GM21367 (cell line): ENCODE measurements around the gene CDC16.
"Not testable (repeated sequence)": the region's sequence is repeated elsewhere in the genome, so short reads cannot be mapped to it uniquely, and the experiment has no call there.

Experiments used
- ATAC-seq: cut with Tn5 transposase; IDR thresholded peaks from one replicate; pipeline ENCODE4 v1.9.1; 2021; ENCODE audit not compliant: unreplicated experiment

CDC16 gene

DNA sequence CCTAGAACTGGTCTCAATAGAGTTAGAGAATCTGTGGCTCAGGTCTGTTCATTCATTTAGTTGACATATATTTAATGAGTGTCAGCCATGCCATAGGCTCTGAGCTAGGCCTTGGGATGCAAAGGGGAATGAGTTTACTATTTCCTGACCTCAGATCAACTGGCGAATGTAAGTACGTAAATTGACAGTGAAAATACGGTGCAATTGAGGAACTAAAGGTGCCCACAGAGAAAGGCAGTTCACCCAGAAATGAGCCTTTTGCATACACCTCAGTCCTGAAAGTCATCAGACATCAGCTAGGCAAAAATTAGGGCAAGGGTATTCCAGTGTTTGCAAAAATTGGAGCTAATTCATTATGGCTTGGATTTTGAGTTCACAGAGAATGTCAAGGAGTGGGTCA lies 26.1 kb downstream of the CDC16 start:
- no peak for ATAC-seq

DNA sequence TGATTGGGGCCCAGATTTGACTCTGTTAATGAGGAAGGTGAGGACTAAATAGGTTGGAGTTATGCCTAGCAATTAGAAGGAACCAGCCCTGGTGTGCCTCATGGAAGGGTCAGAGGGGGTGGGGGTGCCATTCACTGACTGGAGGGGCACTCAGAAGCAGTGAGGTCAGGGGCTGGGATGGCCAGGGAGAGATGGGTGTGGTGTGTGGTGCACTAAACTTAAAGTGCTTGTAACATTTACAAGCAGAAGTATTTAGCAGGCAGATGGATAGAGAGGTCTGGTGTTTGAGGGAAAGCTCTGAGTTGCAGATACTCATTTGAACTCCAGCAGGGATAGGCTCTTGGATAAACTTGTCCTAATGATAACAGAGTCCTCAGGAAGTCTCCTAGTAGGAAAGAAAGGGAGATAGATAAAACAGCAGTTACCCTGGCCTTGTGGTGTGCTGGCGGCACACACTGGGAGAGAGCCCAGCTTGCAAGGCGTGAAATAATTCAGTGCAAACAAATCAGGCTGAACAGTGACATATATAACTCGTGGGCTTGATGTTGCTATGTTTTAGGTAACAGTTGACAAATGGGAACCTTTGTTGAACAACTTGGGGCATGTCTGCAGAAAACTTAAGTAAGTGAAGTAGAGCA lies 26.8 kb downstream of the CDC16 start:
- no peak for ATAC-seq

DNA sequence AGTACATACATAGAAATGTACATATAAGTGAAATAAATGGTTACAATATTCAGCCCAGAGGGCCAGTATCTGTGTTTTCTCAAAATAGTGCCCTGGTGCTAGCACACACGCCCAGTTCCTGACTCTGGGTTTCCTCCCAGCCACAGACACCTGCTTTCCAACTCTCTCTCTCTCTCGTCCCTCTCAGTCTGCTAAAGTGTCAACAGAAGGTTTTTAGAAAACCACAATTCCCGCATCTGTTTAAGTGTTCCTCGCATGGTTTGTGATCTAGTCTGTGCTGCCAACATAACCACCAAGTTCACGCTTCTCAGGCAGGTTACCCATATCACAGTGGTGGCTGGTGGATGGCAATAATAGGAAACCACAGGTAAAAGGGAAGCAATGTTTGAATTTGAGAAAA lies 28.9 kb downstream of the CDC16 start:
- no peak for ATAC-seq

DNA sequence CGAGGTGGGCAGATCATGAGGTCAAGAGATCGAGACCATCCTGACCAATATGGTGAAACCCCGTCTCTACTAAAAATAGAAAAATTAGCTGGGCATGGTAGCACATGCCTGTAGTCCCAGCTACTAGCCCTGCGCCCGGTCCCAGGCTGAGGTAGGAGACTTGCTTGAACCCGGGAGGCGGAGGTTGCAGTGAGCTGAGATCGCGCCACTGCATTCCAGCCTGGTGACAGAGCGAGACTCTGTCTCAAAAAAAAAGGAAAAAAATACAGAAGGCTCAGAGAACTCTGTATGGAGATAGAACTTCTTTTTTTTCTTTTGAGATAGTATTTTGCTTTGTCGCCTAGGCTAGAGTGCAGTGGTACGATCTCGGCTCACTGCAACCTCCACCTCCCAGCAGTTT lies 29.6 kb downstream of the CDC16 start:
- ATAC-seq: not testable (repeated sequence)

DNA sequence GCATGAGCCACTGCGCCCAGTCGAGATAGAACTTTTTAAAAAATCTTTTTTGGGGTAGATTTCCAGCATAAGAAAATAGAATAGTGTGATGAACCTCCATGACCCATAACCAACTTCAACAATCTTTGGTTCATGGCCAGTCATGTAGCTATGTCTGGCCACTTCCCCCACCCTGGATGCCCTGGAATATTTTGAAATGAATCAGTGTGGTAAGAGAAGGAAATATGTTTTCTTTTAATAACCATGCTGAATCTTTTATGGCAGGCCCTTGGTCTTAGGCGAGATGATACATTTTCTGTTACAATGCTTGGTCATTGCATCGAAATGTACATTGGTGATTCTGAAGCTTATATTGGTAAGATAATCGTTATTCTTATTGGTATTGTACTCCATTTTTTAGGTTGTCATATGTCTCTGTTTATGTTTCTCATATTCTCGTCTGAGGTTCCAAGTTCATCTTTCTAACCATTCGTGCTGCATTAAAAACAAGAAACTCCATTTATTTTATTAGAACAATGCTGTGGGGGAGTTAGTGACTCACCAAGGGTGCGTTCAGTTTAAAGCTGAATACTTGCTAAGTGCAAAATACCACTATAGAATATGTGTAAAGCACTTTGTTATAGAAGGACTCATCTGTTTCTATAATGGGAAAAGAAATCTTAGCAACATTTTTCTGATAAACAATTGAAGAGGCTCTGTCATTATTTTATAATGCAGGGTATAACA lies 30.4 kb downstream of the CDC16 start:
- ATAC-seq: no peak

DNA sequence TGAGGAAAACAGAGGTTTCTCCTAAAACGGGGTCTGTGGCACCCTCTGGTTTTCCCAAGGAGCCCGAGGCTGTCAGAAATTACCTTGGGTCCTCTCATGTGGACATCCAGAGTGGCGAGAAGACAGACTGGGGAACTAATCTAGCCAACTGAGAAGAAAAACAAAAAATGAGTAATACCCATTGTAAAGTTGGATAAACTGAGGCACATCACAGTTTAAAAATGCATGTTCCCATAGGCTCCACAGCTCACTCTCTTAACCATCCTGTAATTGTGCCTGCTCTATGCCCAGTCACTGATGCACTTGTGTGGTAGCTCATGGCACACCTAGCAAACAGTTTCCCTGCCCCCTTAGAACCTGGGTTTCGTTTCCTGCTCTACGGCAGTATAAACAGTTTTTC lies 31.5 kb downstream of the CDC16 start:
- no peak for ATAC-seq

DNA sequence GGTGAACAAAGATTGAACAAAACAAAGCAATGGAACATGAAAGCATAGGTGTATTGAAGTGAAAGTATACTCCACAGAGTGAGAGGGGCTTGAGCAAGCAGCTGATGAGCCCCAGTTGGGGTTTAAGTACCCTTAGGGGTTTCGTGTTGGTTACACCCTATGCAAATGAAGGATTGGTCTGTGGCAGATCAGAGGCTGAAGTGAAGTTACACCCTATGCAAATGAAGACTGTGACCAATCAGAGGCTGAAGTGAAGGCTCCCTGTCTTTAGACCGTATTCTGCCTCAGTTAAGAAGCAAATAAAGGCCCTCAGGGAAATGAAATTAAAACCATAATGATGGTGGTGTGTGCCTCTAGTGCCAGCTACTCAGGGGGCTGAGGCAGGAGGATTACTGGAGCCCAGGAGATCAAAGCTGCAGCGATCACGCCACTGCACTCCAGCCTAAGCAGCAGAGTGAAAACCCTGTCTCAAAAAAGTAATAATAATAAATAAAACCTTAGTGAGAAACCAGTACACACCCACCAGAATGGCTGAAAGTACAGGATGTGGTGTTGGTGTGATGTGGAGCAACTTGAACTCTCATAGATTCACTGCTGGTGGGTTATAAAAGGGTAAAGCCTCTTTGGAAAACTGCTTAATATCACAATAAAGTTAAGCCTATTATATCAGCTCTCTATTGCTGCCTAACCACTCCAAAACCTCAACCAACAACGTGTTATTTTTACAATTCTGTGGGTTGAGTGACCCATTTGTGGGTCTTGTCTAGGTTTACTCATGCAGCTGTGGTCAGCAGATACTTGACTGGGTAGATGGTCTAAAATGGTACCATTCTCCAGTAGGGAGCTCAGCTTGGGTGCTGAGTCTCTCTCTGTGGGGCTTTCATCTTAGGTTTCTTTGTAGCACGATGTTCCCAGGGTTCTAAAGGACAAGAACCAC lies 33.9 kb downstream of the CDC16 start:
- no peak for ATAC-seq

DNA sequence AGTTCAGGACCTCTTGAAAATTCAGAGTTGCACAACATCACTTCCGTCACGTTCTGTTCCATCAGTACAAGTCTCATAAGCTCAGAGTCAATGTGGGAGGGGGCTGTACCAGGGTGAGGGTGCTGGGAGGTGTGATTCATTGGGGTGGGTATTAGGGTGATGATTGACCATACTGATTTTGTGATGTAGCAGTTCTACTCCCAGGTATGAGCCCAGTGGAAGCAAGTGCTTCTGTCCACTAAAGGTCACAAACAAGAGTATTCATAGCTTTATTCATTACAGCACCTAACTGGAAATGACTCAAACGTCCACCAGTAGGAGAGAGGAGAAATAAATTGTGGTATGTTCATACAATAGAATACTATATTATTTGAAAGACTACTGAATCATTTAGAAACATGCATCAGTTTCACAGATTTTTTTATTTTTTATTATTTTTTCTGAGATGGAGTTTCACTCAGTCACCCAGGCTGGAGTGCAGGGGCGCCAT lies 34.6 kb downstream of the CDC16 start:
- ATAC-seq: no peak

DNA sequence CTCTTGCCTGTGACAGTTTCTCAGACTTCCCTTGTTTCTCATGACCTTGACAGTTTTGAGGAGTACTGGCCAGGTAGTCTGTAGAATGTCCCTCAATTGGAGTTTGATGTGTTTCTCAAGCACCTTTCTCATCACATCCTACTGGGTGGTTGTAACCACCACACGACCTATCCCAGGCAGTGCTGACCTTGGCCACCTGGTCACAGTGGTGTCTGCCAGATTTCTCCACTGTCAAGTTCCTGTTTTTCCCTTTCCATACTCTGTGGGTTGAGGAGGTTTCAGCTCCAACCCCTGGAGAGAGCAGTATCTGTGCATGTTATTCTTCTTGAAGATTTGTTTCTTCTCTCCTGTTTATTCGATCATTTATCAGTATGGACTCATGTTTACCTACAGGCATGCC lies 38.3 kb downstream of the CDC16 start:
- no peak for ATAC-seq

DNA sequence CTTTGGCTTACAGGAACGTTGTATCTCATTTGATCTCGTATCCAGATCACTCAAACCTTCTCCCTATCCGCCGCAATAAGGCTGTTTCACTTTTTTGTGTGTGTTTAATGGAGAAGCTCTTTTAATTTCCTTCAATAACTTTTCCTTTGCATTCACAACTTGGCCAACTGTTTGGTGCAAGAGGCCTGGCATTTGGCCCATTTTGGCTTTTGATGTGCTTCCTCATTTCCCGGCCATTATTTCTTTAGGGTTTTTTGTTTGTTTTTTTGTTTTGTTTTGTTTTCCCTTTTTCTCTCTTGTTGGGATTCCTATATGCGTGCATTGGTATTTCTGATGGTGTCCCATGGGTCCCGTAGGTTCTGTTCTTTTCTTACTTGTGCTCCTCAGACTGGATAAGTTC lies 40.6 kb downstream of the CDC16 start:
- no peak for ATAC-seq

DNA sequence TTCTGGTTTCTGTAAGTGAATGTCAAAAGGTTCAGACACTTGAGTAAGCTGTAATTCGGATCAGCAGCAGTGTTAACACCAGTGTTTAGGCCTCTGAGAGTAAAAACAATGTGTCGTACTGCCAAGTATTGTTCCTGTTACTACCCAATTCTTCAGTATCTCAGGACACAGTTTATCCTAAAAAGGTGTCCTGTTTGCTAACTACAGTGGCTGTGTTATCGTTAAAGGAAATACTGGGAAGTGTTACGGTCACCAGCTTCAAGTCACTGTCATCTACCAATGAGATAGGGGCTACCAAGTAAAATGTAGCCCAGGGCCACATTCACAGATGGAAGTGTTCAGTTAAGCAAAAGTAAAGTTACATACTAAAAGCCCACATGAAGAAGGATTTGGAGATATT lies 44.4 kb downstream of the CDC16 start:
- no peak for ATAC-seq

DNA sequence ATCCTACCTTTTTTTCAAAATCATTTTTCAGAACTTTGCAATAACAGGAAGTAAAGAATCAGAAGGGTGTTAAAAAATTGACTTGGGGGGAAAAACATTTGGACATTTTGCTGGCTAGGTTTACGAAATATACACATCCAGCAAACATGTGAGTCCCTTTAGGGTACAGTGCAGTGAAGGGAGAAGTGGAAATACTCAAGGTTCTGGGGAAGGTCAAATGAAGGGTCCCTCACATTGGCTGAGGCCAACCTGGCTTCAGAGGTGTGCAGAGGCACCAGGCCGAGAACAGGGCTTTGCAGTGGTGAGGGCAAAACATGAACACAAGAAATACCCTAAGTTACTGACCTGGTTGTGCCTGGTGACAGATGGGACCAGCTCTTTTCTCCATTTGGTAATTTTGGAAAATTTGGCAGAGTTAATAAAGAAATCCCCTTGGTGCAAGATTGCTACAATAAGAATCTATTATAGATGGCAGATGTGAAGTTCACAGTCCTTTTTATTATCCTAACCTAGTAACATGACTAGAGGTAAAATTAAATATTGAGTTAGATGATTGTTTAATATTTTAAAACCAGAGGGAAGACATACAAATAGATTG lies 45.2 kb downstream of the CDC16 start:
- ATAC-seq: no peak

DNA sequence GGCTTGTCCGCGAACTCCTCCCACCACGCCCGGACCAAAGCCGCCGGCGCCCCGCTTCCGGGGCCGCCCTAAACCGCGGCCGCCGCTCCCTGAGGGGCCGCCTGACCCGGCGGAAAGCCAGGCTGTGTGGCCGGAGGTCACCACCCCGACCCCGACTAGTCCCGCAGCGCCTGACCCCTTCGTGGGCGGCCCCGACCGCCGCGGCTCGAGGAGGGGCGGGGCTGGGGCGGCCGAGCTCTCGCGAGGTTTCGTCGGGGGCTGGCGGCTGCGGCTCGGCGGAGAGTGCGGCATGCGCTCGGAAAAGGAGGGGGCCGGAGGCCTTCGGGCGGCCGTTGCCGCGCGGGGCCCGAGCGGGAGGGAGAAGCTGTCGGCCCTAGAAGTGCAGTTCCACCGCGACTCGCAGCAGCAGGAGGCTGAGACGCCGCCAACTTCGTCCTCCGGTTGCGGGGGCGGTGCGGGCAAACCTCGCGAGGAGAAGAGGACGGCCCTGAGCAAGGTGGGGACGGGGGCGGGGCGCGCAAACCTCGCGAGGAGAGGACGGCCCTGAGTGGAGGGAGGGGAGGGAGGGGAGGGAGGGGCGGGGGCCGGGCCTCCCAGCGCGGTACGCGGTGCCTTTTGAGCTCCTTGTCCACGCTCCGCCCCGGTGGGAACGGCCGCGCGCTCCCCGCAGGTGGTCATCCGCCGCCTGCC lies 46.8 kb downstream of the CDC16 start, which contains the start of gene UPF3A:
Gene UPF3A, plus strand, starts transcription at position 251 of the 690 bp plus-strand sequence. Its CDS starts 39 bp downstream, at position 290.
- ATAC-seq: peak; percentile 48

DNA sequence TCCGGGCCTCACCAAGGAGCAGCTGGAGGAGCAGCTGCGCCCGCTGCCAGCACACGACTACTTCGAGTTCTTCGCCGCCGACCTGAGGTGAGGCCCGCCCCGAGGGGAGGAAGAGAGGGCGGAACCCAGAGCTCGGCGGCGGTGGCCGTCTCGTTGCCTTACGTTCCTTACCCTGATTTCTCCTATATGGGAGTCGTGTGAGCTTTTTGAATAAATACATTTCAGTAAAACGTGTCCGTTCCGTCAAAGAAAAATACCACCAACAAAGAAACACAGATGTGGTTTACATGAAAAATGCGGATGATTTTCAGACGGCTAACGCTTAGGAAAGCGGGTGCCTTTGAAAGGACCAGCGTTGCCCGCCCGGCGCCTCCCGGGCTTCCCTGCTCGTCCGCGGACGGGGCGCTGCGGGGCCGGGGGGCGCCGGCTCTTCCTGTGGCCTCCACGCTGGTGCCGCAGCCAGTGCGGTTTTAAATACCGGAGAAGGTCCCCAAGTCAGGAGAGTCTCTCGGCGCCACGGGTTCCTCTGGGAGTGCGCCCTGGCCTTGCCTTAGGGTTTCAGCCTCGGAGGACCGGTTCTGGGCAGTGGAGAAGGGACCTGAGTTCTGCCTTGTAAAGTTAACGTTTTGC lies 47.5 kb downstream of the CDC16 start:
- ATAC-seq: peak; percentile 46

DNA sequence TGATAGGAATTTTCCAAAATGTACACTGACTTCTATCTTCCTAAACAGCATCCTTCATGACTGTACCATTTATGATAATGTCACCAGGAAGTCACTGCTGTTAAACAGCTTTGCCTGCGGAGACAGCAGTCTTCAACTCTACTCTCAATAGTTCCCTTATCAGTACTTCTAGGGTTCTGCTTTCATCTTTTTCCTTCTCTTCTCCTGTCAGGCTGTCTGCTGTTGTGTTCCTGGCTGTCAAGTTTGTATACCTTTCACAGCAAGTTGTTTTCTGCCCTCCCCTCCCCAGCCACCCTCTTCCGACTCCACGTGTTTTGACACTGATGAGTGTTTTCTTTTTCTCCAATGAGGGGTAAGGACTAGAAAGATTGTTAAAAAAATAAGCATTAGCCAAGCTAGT lies 48.9 kb downstream of the CDC16 start:
- ATAC-seq: no peak

DNA sequence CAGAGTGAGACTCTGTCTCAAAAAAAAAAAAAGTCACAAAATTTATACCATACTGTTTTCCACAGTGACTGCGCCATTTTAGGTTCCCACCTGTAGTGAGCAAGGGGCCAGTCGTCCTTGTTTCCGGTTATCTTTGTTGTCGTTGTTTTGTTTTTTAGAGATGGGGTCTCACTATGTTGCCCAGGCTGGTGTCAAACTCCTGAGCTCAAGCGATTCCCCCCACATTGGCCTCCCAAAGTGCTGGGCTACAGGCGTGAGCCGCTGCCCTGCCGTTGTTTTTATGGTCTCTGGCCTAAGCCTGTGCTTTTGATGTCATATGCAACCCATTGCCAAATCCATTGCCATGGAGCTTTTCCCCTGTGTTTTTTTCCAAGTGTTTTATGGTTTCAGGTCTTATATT lies 50.0 kb downstream of the CDC16 start:
- no peak for ATAC-seq

DNA sequence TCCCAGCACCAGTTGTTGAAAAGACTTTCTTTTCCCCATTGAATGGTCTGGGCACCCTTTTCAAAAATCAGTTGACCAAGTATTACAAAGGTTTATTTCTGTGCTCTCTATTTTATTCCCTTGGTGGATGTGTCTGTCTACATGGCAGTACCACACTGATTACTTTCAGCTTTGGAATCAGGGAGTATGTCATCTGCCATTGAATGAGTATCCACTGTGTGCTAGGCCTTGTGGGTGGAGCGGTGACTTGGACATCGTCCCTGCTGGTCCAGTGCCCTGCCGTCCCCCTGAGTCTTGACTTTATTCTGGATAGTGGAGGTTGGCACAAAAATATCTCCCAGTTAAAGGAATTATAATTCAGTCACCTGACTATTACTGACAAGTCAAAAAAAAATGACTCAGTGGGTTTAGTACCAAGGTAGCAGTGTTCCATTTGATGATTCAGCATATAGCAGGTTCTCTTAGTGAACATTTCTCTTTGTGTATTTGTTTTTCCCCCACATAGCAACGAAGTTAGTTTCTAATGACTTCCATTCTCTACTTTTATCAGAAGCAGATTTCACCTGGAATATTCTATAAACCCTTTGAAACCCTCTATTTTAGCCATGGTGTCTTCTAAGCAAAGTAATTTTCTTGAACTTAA lies 50.6 kb downstream of the CDC16 start:
- ATAC-seq: no peak

DNA sequence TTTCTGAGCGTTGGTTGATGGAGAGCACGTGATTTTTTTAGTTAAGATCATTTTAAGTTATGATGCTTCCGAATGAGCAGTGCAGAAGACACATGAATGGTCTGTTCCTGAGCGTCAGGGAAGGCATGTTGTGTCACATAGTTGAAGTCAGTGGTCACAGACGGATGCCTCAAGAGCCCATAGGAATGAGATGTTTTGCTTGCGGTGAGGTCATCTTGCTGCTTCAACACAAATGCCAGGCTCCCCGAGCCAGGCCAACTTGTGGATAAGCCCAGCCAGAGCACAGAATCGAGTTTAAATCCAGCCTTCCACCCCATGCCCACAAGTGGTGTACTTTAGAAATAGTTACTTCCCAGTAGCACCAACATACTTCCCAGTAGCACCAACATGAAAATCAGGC lies 52.1 kb downstream of the CDC16 start:
- ATAC-seq: no peak

DNA sequence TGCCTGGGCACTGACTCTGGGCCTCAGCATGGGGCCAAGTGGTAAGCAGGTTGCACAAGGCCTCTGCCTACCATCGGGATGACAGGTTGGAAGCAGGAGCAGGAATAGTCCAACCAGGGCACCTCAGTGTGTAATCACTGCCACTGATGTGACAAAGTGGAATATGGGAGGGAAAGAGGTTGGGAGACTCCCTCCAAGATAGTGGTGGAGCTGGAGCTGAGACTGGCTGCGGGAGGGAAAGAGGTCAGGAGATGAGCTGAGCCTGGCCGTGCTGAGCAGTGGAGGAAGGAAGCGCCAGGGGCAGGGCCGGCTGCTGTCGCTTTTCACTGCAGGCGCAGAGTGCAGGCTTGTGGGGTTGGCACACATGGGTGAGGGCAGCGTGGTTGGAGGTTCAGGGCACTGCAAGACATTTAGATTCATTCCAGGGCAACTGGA lies 53.5 kb downstream of the CDC16 start:
- ATAC-seq: no peak

DNA sequence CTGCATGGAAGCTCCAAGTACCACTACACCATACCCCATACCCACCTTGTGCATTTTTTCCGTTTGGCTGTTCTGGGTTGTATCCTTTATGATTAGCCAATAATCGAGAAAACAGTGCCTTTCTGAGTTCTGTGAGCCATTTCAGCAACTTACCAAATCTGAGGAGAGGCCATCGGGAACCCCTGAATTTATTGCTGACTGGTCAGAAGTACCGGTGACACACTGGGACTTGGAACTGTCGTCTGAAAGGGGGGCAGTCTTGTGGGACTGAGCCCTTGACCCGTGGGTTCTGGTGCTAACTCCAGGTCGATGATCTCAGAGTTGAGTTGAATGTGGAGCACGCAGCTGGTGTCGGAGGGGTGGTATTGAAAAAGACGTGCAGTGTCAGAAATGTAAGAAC lies 61.8 kb downstream of the CDC16 start:
- no peak for ATAC-seq
